Caco-2 (cell line): ENCODE measurements around the gene LRRC14B. TPM values are rescaled to one million over a fixed set of nuclear protein-coding genes. Genes with fewer than 3 reads are reported as not detected.

Experiments
- BruUV-seq: library from RNA; stranded (reverse); fragments of 400-500 nt; replicated peaks from 2 replicates; lab custom pipeline; 2021; lab: Mats Ljungman, UMichigan
- CTCF ChIA-PET: fragments of 300-600 bp; sonication (Branson Sonifier 250); formaldehyde crosslinking; loops from one replicate; lab custom pipeline; 2022; ENCODE audit warnings: antibody characterized with exemption; lab: Charles Lee
- POLR2A ChIA-PET: fragments of 300-600 bp; sonication (Branson Sonifier 250); formaldehyde crosslinking; loops from one replicate; lab custom pipeline; 2022; ENCODE audit warnings: antibody characterized with exemption; lab: Charles Lee
- DNase-seq, 2 experiments: peaks; one replicate each; pipeline versions ENCODE4 v3.0.0 to v3.0.0-alpha.2; 2020 to 2022
- H3K27me3 ChIP-seq: replicated peaks from 2 replicates; pipeline ENCODE4 v1.6.0; 2011; ENCODE audit warnings: low read length; ENCODE audit not compliant: control insufficient read depth, insufficient read depth
- H3K36me3 ChIP-seq: 2 replicates; pipeline ENCODE4 v1.5.1; 2011; ENCODE audit warnings: low read length; ENCODE audit not compliant: control insufficient read depth, insufficient read depth
- H3K4me1 ChIP-seq: fragments of 250-450 bp; sonication (Bioruptor Pico); 2 replicates; pipeline ENCODE4 v1.5.1; 2020; ENCODE audit warnings: mild to moderate bottlenecking
- H3K4me3 ChIP-seq: 2 replicates; pipeline ENCODE4 v1.5.1; 2011; ENCODE audit warnings: low read depth, mild to moderate bottlenecking, control low read depth, low read length
- H3K9me3 ChIP-seq: fragments of 250-450 bp; sonication (Bioruptor Pico); 2 replicates; pipeline ENCODE4 v1.5.1; 2020; ENCODE audit warnings: mild to moderate bottlenecking, moderate library complexity
- H3K27ac Mint-ChIP-seq: one replicate; pipeline ENCODE4 v1.8.0; 2022; ENCODE audit warnings: mixed read lengths; ENCODE audit not compliant: unreplicated experiment
- H3K27me3 Mint-ChIP-seq: one replicate; pipeline ENCODE4 v1.8.0; 2022; ENCODE audit warnings: mixed read lengths; ENCODE audit not compliant: insufficient read depth, unreplicated experiment
- H3K36me3 Mint-ChIP-seq: one replicate; pipeline ENCODE4 v1.8.0; 2022; ENCODE audit warnings: mild to moderate bottlenecking, mixed read lengths; ENCODE audit not compliant: insufficient read depth, unreplicated experiment
- H3K4me1 Mint-ChIP-seq: one replicate; pipeline ENCODE4 v1.8.0; 2022; ENCODE audit warnings: low read depth, mixed read lengths; ENCODE audit not compliant: unreplicated experiment
- H3K4me3 Mint-ChIP-seq: one replicate; pipeline ENCODE4 v1.8.0; 2022; ENCODE audit warnings: mild to moderate bottlenecking, moderate library complexity, mixed read lengths; ENCODE audit not compliant: unreplicated experiment
- H3K9me3 Mint-ChIP-seq: one replicate; pipeline ENCODE4 v1.8.0; 2022; ENCODE audit warnings: mixed read lengths; ENCODE audit not compliant: unreplicated experiment
- intact Hi-C: fragments of 100-400 bp; cut with micrococcal nuclease; formaldehyde crosslinking; loops from one replicate; pipeline ENCODE4 v1.10.0; 2022; ENCODE audit not compliant: unreplicated experiment
- total RNA-seq: library from RNA; stranded (reverse); gene quantifications from 2 replicates; pipeline ENCODE4 v1.2.3, GENCODE V29; 2022
- TF ChIP-seq, protein P1 (sequence below), 2 experiments: fragments of 200-600 bp in 1 of 2; IDR thresholded peaks; 1 replicate in 1 of 2; 2 replicates in 1 of 2; pipeline versions ENCODE4 v1.5.1 to v1.8.0; 2011 to 2022; ENCODE audit warnings: antibody characterized with exemption in 1 of 2, control low read depth in 1 of 2, inconsistent platforms in 1 of 2, low read depth in 1 of 2, low read length in 1 of 2, mild to moderate bottlenecking in 1 of 2, moderate library complexity in 1 of 2; ENCODE audit not compliant: insufficient read depth in 1 of 2, severe bottlenecking in 1 of 2, unreplicated experiment in 1 of 2

The LRRC14B gene
- total RNA-seq, 1 experiment from 2014 or later = not detected

DNA sequence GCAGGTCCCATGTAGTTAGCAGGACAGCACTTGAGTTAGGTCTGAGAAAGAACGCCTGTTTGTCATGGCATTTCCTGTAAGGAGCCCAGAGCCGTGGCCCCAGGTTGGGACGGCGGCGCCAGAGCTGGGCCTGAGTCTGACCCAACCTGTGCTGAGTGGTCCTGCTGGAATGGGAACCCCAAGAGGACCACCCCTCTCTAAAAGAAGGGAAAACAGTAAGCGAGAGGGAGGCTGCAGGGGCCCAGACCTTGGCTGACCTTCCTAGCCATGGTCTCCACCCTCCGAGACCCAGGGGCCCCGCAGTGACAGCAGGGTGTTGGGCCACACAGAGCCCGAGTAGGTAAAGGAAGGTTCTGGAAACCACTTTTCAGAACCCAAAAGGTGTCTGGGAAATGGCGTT is 1.8 kb upstream of the LRRC14B start:
- TF ChIP-seq, protein P1, sequence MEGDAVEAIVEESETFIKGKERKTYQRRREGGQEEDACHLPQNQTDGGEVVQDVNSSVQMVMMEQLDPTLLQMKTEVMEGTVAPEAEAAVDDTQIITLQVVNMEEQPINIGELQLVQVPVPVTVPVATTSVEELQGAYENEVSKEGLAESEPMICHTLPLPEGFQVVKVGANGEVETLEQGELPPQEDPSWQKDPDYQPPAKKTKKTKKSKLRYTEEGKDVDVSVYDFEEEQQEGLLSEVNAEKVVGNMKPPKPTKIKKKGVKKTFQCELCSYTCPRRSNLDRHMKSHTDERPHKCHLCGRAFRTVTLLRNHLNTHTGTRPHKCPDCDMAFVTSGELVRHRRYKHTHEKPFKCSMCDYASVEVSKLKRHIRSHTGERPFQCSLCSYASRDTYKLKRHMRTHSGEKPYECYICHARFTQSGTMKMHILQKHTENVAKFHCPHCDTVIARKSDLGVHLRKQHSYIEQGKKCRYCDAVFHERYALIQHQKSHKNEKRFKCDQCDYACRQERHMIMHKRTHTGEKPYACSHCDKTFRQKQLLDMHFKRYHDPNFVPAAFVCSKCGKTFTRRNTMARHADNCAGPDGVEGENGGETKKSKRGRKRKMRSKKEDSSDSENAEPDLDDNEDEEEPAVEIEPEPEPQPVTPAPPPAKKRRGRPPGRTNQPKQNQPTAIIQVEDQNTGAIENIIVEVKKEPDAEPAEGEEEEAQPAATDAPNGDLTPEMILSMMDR (IDR thresholded peaks at IDR 0.05; ENCODE audit: insufficient read depth in 1 of 2, low read depth in 1 of 2, low read length in 1 of 2, severe bottlenecking in 1 of 2, unreplicated experiment in 1 of 2) = no peak
- Histone ChIP-seq H3K4me1 (no peaks in the 10 kb centered on the region), H3K36me3 (no peaks in the 10 kb centered on the region), H3K4me3 (no peak overlapping the region), H3K9me3 (no peaks in the 10 kb centered on the region), H3K27me3 (no peaks in the 10 kb centered on the region)
- H3K36me3 Mint-ChIP-seq = peaks cover 6% of the 10 kb centered on the region
- BruUV-seq = no TSS peak
- DNase-seq = no peak
- peaks cover 8% of the 10 kb centered on the region for H3K4me1 Mint-ChIP-seq
- no peaks in the 10 kb centered on the region for H3K27me3 Mint-ChIP-seq
- intact Hi-C loops = loop anchor here (2.0 kb wide), 1 partner anchor 241 kb away; no protein-coding TSS in a partner anchor
- POLR2A ChIA-PET = no interaction called here
- no peaks in the 10 kb centered on the region for H3K9me3 Mint-ChIP-seq
- no peak overlapping the region for H3K4me3 Mint-ChIP-seq
- CTCF ChIA-PET = no interaction called here
- no peak overlapping the region for H3K27ac Mint-ChIP-seq

DNA sequence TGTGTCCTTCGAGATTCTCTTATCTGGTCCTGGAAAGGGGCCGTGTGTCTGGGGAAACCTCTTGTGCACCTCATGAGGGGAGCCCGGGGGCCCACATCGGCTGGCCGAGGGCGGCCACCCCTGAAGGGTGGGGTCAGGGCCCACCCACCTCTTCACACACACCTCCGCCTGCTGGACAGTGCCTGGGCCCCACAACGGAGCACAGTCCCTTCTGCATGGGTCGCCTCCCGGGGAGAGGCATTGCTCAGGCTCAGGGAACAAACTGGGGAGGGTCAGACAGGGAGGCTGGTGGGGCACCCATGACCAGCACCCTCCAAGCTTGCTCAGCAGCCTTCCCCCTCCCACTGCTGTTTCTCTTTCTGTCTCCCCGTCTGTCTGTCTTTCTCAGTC is 1.3 kb upstream of the LRRC14B start:
- BruUV-seq = no TSS peak
- no peak for DNase-seq
- Histone ChIP-seq H3K27me3 (no peaks in the 10 kb centered on the region), H3K4me1 (no peaks in the 10 kb centered on the region), H3K4me3 (no peak overlapping the region), H3K9me3 (no peaks in the 10 kb centered on the region), H3K36me3 (no peaks in the 10 kb centered on the region)
- TF ChIP-seq, protein P1 (IDR thresholded peaks at IDR 0.05; ENCODE audit: insufficient read depth in 1 of 2, low read depth in 1 of 2, low read length in 1 of 2, severe bottlenecking in 1 of 2, unreplicated experiment in 1 of 2) = no peak
- intact Hi-C loops = loop anchor here (2.0 kb wide), 1 partner anchor 241 kb away; no protein-coding TSS in a partner anchor
- ChIA-PET CTCF (no interaction called here), POLR2A (no interaction called here)
- no peak overlapping the region for H3K4me3 Mint-ChIP-seq
- H3K27ac Mint-ChIP-seq = no peak overlapping the region
- peaks cover 6% of the 10 kb centered on the region for H3K36me3 Mint-ChIP-seq
- H3K9me3 Mint-ChIP-seq = no peaks in the 10 kb centered on the region
- H3K4me1 Mint-ChIP-seq = peaks cover 8% of the 10 kb centered on the region
- H3K27me3 Mint-ChIP-seq = no peaks in the 10 kb centered on the region

DNA sequence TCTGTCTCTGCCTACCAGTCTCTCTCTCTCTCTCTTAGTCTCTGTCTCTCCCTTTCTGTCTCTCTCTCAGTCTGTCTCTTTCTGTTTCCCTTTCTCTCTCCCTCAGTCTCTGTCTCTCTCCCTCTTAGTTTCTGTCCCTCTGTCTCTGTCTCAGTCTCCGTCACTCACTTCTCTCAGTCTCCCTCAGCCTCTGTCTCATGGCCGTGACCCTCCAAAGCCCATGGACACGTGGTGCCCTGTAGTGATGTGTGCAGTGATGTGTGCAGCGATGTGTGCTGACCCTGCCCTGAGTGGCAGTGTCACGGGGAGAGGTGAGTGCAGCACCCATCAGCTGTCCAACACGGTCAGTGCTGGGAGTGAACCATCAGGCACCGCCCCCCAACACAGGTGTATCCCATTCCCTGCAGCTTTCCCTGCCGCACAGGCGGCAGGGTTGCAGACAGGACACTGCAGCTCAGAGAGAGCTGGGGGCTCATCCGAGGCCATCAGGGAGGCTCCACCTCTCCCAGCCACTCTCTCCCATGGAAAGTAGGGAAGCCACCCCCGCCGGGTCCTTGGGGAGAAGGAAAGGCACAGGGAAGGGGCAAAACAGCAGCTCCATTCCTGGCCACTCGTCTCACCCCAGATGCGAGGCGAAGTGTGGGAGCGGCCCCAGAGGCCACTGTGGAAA is 794 bp upstream of the LRRC14B start:
- Histone ChIP-seq H3K9me3 (no peaks in the 10 kb centered on the region), H3K36me3 (no peaks in the 10 kb centered on the region), H3K27me3 (no peaks in the 10 kb centered on the region), H3K4me3 (no peak overlapping the region), H3K4me1 (no peaks in the 10 kb centered on the region)
- TF ChIP-seq, protein P1 (IDR thresholded peaks at IDR 0.05; ENCODE audit: insufficient read depth in 1 of 2, low read depth in 1 of 2, low read length in 1 of 2, severe bottlenecking in 1 of 2, unreplicated experiment in 1 of 2) = no peak
- Mint-ChIP-seq H3K36me3 (peaks cover 6% of the 10 kb centered on the region), H3K27me3 (no peaks in the 10 kb centered on the region), H3K27ac (no peak overlapping the region), H3K9me3 (no peaks in the 10 kb centered on the region), H3K4me1 (peaks cover 8% of the 10 kb centered on the region), H3K4me3 (no peak overlapping the region)
- CTCF ChIA-PET = no interaction called here
- intact Hi-C loops = no loop called here
- BruUV-seq = no TSS peak
- DNase-seq = no peak
- POLR2A ChIA-PET = no interaction called here
